DMS114 treated with DMSO at 0.1 percent for 48 hours (cell line): ENCODE measurements around the gene STX19.
A peak's percentile ranks its signal among the peaks of the same experiment; 100 is the strongest.

Experiments used
- DNase-seq: peaks from one replicate; lab custom pipeline; 2025; ENCODE audit not compliant: unreplicated experiment; lab: John Stamatoyannopoulos, UW

The STX19 gene

GRCh38 chr3:94036909-94037507 is 8.6 kb upstream of the STX19 start:
- no peak for DNase-seq

- no peak for DNase-seq
These were observed 1.8 kb downstream of the STX19 start for GRCh38 chr3:94026623-94027022.

- DNase-seq = no peak
These were observed 4.0 kb downstream of the STX19 start for GRCh38 chr3:94024385-94024784.

- no peak for DNase-seq
These were observed 8.1 kb downstream of the STX19 start for GRCh38 chr3:94020293-94020692.

- no peak for DNase-seq
These were observed 8.7 kb downstream of the STX19 start for GRCh38 chr3:94019659-94020058.

- DNase-seq = no peak
These were observed 13.4 kb downstream of the STX19 start for GRCh38 chr3:94015025-94015424.

GRCh38 chr3:94012185-94012584 is 16.2 kb downstream of the STX19 start:
- no peak for DNase-seq

GRCh38 chr3:94011233-94011711 is 17.1 kb downstream of the STX19 start:
- DNase-seq = no peak

- DNase-seq = no peak
These were observed 18.8 kb downstream of the STX19 start for GRCh38 chr3:94009608-94010007.

- no peak for DNase-seq
These were observed 20.1 kb downstream of the STX19 start for GRCh38 chr3:94008253-94008652.

GRCh38 chr3:94004301-94004910 is 24.0 kb downstream of the STX19 start:
- DNase-seq = peak; percentile 48

GRCh38 chr3:94001827-94002495 is 26.4 kb downstream of the STX19 start:
- no peak for DNase-seq

- DNase-seq = no peak
These were observed 27.2 kb downstream of the STX19 start for GRCh38 chr3:94001191-94001590.

GRCh38 chr3:93994056-93994455 is 34.3 kb downstream of the STX19 start:
- DNase-seq = no peak

GRCh38 chr3:93992207-93992606 is 36.2 kb downstream of the STX19 start:
- no peak for DNase-seq

- DNase-seq = no peak
These were observed 36.8 kb downstream of the STX19 start for GRCh38 chr3:93991631-93992030.

- no peak for DNase-seq
These were observed 39.2 kb downstream of the STX19 start for GRCh38 chr3:93989241-93989640.

- no peak for DNase-seq
These were observed 39.6 kb downstream of the STX19 start for GRCh38 chr3:93988764-93989163.

- DNase-seq = no peak
These were observed 40.1 kb downstream of the STX19 start for GRCh38 chr3:93988283-93988682.

GRCh38 chr3:93984618-93985017 is 43.8 kb downstream of the STX19 start:
- DNase-seq = no peak

- DNase-seq = no peak
These were observed 45.0 kb downstream of the STX19 start for GRCh38 chr3:93983408-93983807.

- no peak for DNase-seq
These were observed 46.7 kb downstream of the STX19 start for GRCh38 chr3:93981649-93982048.
